ENCODE data around the gene NDUFS6. TPM values are rescaled to one million over a fixed set of nuclear protein-coding genes. Genes with fewer than 3 reads are reported as not detected.
A peak's percentile ranks its signal among the peaks of the same experiment; 100 is the strongest.
"Not testable (repeated sequence)": the region's sequence is repeated elsewhere in the genome, so short reads cannot be mapped to it uniquely, and the experiment has no call there.

NDUFS6 gene
- total and polyA plus RNA-seq, 2 of the 8 experiments (the other 6 are each of a cell fraction or from before 2014, with no cell fraction given), result 72.7 to 191 TPM

DNA sequence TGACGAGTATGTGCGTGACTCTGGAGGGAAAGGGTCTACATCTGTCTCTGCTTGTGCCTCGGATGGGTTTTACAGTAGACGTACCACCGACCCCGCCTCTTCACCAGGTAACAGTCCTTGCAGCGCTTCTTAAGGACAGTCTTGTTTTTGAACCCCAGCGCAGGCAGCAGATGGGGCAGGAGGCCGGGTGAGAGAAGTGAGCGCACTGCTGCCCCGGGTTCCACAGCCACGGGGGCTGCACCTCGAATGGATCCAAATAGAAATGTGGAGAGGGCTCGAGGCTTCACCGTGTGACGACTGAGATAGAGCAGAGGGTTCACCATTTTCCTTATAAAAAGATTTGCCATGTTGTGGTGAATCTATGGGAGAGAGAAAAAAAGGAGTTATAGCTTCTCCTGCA lies 2.6 kb upstream of the NDUFS6 start:
- H4K5ac ChIP-seq (ENCODE audit: insufficient read length, low read depth, low read length); H2BK20ac ChIP-seq (ENCODE audit: low read length); DNase-seq (ENCODE audit: low read depth in 1 of 2, low spot score in 2 of 2); H2BK120ac ChIP-seq (replicated peaks; ENCODE audit: low read depth, low read length); H4K8ac ChIP-seq (ENCODE audit: extremely low read depth, insufficient read depth, low read length); H3K4ac ChIP-seq (replicated peaks; ENCODE audit: insufficient read length, low read depth, low read length); FAIRE-seq; H2AFZ ChIP-seq (ENCODE audit: low read length); H2BK15ac ChIP-seq (ENCODE audit: low read length); H2AK5ac ChIP-seq (ENCODE audit: low read depth, low read length); H2BK5ac ChIP-seq (ENCODE audit: low read depth, low read length); H3K18ac ChIP-seq (ENCODE audit: extremely low read depth, low read length); H3K27me3 ChIP-seq (replicated peaks in 1 of 4; ENCODE audit: control insufficient read depth in 3 of 4, extremely low read depth in 1 of 4, insufficient read depth in 3 of 4, low read length in 3 of 4); H3K14ac ChIP-seq (ENCODE audit: insufficient read length); H3K23ac ChIP-seq (ENCODE audit: insufficient read length); H4K91ac ChIP-seq (replicated peaks; ENCODE audit: insufficient read length, low read length); H3K56ac ChIP-seq (replicated peaks; ENCODE audit: insufficient read length, low read depth, low read length); H3K9me3 ChIP-seq (ENCODE audit: insufficient read depth in 2 of 2, low read depth in 1 of 2, low read length in 1 of 2); H3K27ac ChIP-seq (ENCODE audit: low read depth, low read length); H2BK12ac ChIP-seq (ENCODE audit: low read depth, low read length); H3K4me1 ChIP-seq (replicated peaks in 1 of 4; ENCODE audit: control insufficient read depth in 3 of 4, insufficient read depth in 4 of 4, low read length in 3 of 4): not testable (repeated sequence)
- H3K4me2 ChIP-seq (ENCODE audit: insufficient read depth in 1 of 2, low read depth in 2 of 2, low read length in 2 of 2), result peak overlapping the region; percentile 88 to 97
- peaks cover 21 to 36% (median 27%) of the 10 kb centered on the region in 4 experiments for H3K36me3 ChIP-seq (ENCODE audit: control insufficient read depth in 2 of 4, insufficient read depth in 4 of 4, low read length in 3 of 4)
- peaks cover 13% of the 10 kb centered on the region for H3K79me1 ChIP-seq (ENCODE audit: low read depth, low read length)
- ChIA-PET CTCF (ENCODE audit: partially characterized antibody) (interaction anchor here (0.6 to 1.4 kb wide), 4 partner anchors 35 to 359 kb away, joined by 3 to 4 read pairs (median 3); no protein-coding TSS in a partner anchor), POLR2A (ENCODE audit: partially characterized antibody) (interaction anchor here (0.6 to 1.2 kb wide), 4 partner anchors 8 to 98 kb away, joined by 3 to 5 read pairs (median 3); no protein-coding TSS in a partner anchor)
- 94% methylated on average over 16 of the region's 16 CpGs; no CpG with 5 or more reads in 1 of the 2 experiments for WGBS, 2 experiments (ENCODE audit: extremely low coverage in 1 of 2, insufficient coverage in 1 of 2, insufficient read length in 1 of 2, insufficient replicate concordance in 2 of 2, low coverage in 1 of 2, low lambda C conversion rate in 2 of 2, missing lambda C conversion rate in 1 of 2)
- H3K9ac ChIP-seq (replicated peaks in 1 of 4; ENCODE audit: extremely low read depth in 1 of 4, low read depth in 3 of 4, low read length in 3 of 4), result peak overlapping the region in 3 of 4 experiments; percentile 63 to 86 (median 72); a peak in 4 of 7 replicates
- H3K23me2 ChIP-seq (ENCODE audit: low read depth, low read length), result peaks cover 17% of the 10 kb centered on the region
- H3K4me3 ChIP-seq (ENCODE audit: extremely low read depth in 1 of 4, insufficient read depth in 2 of 4, low read depth in 3 of 4, low read length in 4 of 4), result peak overlapping the region; percentile 73 to 94 (median 90); a peak in 6 of 8 replicates
- H3K79me2 ChIP-seq (ENCODE audit: control insufficient read depth in 1 of 2, insufficient read depth in 2 of 2, low read length in 2 of 2), result peaks cover 7 to 46% of the 10 kb centered on the region in 2 experiments
- peaks cover 11 to 16% of the 10 kb centered on the region in 2 experiments for H4K20me1 ChIP-seq (replicated peaks in 1 of 2; ENCODE audit: control insufficient read depth in 1 of 2, insufficient read depth in 2 of 2, low read length in 2 of 2)
